HL-60/S4 treated with retinoic acid at 250 ng/mL for 4 days and 3 days (cell line): ENCODE results near the gene SLC35A2.
"Not testable (repeated sequence)": the region's sequence is repeated elsewhere in the genome, so short reads cannot be mapped to it uniquely, and the experiment has no call there.

Source experiments
- in situ Hi-C: fragments of 300-500 bp; cut with MboI; formaldehyde crosslinking; loops from 2 replicates; pipeline ENCODE4 v1.7.0; 2022; ENCODE audit warnings: low sequenced_read_pairs

The SLC35A2 gene

DNA sequence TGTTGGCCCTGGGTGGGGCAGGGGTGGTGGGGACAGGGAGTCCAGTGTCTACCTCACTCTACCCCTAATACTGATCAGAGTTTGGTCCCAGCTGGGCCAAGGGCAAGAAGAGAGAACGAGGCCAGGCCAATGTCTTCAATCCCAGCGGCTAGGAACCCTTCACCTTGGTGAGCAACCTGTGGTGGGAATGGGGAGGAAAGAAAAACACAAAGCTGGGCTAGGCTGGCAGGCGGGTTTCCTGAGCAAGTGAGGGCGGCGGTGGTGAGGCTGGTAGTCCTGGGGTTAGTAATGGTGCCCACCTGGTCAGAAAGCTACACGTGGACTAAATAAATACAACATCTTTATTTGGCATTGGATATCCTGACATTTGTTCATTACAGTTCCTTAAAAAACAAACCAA is 8.2 kb downstream of the SLC35A2 start:
- in situ Hi-C loops: no loop called here

DNA sequence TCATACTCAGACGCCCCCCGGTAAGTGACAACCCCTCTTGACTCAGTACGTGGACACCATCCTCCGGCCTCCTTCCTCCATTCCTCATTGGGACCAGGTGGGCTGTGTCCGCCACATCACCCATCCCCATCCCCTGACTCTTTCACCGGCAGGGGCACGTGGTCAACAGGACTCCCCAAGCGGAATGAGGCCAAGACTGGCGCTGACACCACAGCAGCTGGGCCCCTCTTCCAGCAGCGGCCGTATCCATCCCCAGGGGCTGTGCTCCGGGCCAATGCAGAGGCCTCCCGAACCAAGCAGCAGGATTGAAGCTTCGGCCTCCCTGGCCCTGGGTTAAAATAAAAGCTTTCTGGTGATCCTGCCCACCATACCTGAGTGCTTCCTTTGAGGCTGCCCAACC is 8.7 kb downstream of the SLC35A2 start:
- in situ Hi-C loops: no loop called here

DNA sequence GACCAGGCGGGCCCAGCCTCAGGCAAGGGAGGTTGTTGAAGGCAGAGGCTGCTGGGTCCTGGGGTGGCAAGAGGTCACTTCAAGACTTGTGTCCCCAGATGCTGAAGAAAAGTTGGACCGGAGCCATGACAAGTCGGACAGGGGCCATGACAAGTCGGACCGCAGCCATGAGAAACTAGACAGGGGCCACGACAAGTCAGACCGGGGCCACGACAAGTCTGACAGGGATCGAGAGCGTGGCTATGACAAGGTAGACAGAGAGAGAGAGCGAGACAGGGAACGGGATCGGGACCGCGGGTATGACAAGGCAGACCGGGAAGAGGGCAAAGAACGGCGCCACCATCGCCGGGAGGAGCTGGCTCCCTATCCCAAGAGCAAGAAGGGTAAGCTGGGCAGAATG is 9.3 kb downstream of the SLC35A2 start:
- in situ Hi-C loops: no loop called here

DNA sequence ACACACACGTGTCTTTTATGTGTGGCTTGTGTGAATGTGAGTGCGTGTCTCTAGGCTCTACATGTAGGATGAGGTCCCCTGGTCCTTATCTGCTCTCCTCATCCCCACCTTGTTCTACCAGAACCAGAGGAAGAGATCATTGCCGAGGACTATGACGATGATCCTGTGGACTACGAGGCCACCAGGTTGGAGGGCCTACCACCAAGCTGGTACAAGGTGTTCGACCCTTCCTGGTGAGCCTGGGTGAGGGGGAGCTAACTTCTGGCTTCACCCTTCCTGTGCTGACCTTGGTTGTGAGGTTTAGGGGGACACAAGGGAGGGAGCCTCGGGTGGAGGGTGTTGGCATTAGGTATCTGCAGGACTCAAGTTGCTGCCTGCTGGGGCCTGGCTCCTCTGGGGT is 10.4 kb downstream of the SLC35A2 start:
- in situ Hi-C loops: no loop called here

DNA sequence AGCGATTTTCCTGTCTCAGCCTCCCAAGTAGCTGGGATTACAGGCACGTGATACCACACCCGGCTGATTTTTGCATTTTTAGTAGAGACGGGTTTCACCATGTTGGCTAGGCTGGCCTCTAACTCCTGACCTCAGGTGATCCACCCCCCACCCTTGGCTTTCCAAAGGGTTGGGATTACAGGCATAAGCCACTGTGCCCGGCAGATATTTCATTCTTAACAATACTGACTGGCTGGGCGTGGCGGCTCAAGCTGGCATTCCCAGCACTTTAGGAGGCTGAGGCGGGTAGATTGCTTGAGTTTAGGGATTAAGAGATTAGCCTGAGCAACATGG is 12.4 kb downstream of the SLC35A2 start:
- in situ Hi-C loops: no loop called here

DNA sequence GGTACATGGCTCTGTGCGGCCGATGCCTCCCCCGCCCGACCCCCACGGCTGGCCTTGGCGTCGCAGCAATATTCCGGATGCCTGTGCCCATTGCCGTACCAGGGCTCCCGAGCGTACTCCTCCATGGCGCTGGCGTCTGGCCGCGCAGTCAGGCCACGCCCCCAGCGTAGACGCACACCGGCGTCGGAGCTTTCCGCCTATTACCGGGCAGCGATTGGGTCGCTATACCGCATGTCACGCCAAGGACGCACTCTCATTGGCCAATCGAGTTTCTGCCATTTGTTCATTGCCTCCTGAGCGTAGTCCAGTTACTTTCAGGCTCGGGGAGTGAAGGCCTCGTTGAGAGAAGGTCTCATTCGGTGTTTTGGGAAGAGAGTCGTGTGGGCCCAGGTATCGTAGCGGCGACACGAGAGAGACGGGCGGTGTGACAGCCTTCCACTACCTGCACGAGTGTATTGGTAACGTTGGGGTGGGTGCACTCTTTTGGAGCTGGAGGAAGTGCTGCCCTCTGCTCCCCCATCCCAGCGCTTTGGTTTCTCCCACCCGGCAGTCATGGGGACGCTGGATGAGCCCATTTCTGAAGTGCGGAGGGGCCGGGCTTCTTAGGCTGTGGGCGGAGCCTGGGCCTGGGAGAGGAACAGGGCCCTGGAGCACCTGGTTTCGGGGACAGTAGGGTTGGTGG is 13.7 kb downstream of the SLC35A2 start, which contains the start of the genes PQBP1 and TIMM17B:
PQBP1 (plus strand) TSS at position 306 of the 682 bp plus-strand sequence. CDS start 580 bp downstream, outside the sequence.
TIMM17B (minus strand) TSS at position 144 of the 682 bp plus-strand sequence; CDS start at position 125, 19 bp downstream.
- in situ Hi-C loops: no loop called here

DNA sequence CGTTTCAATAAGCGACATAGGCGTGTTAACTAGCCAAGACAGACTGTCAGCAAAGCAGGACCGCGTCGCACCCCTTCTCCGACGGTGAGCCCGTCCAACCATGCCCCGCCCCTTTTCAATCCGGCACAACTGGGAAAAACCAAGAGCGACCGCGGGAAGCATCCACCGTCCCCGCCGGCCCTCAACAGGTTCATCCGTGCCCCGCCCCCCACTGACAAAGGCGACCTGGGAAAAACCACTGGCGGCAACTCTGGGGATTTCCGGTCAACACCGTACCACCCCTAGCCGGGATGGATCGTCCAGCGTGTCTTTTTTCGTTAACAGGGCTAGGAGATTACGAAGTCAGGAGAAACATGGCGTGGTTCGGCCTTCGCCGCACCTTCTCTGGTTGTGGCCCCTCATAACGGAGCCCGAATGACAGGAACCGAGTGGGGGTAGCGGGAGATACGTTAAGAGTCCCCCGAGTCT is 14.3 kb downstream of the SLC35A2 start:
- in situ Hi-C loops: no loop called here

DNA sequence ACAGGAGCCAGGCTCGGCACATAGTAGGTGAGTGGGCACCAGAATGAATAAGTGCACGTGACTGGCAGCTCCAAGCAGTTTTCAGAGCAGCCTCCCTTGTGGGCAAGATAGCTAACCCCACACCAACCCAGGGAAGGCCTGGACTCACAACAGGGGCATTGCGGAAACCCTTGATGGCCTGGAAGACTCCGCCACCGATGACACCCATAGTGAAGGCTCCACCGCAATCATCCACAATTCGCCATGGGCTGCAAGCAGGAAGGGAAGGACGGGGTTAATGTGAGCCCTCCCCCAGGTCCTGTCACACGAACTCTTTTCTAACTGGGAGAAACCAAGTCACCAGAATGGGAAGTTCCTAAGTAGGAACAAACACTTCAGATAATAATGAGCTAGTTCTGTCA is 14.8 kb downstream of the SLC35A2 start:
- in situ Hi-C loops: no loop called here

DNA sequence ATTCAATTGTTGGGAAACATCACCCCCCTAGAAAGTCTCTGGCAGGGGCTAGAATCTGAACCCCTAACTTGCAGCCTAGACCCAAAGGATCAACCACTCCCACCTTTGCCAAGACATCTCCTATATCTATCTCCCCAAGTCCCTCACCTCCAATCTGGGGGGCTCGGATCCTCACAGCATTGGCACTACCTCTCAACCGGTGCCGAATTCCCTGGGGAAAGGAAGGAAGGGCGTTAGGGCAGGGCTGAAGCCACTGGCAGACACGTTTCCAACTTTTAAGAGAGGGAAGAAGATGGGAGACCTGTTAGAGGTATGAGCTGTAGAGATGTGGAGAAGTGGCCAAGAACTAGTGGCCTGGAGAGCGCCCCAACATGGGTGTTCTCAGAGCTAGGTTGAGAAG is 16.6 kb downstream of the SLC35A2 start:
- in situ Hi-C loops: no loop called here

DNA sequence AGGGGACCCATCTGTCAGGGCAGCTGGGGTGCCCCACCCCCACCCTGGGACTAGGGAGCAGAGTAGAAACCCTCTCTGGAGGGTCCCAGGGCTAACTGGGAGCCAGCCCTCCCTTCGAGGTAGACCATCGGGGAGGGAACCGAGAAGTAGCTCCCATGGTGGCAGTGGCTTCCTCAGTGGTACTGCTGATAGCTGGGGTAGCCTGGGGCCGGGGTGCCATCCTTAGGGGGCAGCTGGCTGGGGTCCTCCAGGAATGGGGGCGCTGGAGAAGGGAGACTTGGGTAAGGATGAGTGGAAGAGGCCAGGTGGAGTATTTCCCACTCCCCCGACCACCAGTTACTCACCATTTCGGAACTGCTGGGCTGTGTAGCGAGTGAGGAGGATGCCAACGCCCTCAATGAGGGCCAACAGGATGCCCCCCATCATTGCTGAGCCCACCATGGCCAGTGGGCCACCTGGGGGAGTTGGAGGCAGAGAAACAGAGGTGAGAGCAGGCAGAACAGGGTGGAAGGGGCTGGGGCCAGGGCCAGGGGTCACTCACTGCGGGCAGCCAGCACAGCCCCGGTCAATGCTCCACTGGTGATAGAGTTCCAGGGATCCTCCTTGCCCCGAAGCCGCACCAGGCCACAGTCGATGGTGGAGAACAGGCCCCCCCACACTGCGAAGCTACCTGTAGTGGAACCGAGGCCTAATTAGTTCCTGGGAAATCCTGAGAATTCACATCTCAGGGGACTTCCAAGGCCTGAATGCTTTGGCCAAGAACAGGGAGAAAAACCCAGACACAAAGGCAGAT is 17.7 kb downstream of the SLC35A2 start:
- in situ Hi-C loops: no loop called here

DNA sequence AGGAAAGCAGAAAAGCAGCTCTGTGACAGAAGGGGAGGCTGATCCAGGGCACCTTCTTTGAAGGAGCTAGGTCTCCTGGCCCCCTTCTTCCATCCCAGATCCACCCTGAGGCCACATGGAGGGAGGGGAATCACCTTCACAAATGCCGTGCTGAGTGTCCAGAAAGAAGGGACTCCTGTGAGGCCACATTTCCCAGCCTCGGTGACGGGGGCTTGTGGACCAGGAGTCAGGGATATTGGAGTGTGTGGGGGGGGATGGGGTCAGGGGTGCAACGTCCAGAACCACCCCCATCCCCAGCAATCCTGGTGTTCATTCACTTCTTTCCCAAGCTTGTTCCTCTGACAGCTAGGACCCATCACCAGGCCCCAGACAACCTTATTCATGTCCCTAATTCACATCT is 18.6 kb downstream of the SLC35A2 start:
- in situ Hi-C loops: no loop called here

DNA sequence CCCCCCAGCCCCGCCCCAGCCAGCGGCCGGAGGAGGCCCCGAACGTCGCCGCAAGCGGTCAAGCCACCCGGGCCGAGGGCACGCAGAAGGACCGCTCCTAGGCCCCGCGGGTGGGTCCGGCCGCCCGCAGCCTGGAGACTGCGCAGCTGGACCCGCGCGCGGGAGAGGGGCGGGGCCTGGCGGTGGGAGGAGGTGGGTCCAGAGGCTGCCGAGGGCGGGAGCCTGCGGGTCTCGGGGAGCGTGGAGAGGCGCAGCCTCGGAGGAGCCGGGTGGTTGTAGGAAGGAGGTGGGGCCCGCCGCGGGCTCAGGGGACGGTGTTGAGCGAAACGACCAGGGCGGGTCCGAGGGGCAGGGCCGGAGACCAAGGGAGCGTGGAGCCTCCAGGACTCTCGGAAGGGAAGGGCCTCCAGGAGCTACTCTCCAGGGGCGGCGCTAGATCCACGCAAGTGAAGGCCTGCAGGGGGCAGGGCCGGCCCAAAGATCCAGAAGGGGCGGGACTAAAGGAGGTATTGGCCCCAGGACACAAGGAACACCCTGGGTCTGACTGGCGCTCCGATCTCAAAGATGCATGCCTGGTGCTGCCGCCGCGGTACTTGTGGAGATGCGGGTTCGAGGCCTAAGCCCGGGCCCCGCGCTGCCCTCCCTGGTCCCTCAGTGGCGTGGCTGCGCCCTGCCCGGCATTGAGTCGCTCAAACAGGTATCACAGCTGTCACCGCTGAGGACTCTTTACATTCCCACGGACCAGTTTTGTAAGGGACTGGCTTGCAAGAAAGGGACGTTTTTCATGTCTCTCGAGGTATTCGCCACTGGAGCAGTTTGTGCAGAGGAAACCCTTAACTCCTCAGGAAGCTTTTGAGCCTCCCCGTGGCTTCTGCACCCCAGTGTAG is 19.8 kb downstream of the SLC35A2 start:
- in situ Hi-C loops: no loop called here

DNA sequence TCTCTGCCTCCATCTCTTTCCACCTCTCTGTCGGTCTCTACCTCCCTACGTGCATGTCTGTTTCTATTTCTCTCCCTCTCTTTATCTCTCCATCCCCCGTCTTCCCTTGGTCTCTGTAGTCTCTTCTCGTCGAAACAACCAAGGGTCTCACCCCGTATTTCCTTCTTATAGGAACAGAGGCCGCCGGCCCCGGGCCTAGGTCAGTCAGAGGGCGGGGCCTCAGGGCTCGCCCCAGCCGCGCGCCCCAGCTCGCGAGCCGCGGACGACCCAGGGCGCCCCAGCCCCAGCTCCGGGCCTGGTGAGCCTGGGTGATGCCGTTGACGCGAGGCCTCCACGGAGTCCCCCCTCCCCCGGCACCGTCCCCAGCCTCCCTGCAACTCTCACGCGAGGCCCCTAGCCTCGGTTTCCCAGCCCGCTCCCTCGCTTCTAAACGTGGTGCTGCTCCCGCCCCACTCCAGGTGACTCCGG is 20.5 kb downstream of the SLC35A2 start:
- in situ Hi-C loops: no loop called here

DNA sequence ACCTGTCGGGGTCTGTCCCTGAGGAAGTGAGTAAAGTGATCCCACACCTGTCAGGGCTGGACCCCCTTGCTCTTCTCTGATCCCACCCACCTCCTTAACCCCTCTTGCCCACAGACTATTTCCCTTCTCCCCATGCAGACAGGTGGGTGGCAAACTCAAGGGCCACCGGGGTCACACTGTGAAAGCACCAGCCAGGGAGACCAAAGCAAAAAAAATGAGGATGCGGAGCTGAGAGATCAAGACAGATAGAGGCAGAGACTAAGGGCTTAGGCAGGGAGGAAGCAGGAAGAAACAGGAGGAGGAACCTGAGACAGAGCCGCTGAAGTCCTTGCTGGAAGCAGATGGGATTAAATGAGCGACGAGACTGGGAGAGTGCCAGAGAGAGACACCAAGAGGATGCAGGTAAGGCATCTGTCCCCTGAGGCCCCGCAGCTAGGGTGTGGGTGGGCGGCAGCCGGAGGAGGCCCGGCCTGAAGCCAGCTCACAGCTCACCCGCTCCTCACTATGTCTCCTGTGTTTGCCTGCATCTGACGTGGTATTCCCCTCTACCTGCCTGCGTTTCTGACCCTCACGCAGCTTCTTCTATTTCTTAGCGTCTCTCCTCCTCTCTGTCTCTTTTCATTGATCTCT is 21.0 kb downstream of the SLC35A2 start:
- in situ Hi-C loops: no loop called here

DNA sequence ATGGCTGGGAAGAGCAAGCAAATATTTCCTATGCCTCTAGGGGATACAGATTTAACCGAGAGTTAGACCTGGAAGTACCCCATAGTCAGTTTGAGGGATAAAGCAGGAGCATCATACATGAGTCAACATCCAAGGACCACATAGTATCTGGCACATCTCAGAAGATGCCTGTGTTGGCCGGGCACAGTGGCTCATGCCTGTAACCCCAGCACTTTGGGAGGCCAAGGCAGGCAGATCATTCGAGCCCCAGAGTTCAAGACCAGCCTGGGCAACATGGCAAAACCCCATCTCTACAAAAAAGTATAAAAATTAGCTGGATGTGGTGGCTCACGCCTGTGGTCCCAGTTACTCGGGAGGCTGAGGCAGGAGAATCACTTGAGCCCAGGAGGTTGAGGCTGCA is 24.9 kb downstream of the SLC35A2 start:
- in situ Hi-C loops: not testable (repeated sequence)

DNA sequence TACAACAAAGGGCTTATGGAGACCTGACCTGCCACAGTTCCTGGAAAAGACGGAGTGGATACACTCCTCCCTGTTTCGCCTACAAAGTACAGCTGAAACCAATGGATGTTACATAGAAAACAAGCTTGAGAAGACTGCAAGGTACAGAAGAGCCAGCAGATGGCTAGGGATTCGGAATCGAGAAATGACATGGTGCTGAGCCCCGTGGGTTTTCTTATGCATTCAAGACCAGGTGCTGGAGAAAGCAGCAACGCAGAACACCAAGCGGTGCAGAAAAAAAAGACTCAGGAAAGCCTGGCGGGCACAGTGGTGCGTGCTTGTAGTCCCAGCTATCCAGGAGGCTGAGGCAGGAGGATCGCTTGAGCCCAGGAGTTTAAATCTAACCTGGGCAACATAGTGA is 27.7 kb downstream of the SLC35A2 start:
- in situ Hi-C loops: no loop called here

DNA sequence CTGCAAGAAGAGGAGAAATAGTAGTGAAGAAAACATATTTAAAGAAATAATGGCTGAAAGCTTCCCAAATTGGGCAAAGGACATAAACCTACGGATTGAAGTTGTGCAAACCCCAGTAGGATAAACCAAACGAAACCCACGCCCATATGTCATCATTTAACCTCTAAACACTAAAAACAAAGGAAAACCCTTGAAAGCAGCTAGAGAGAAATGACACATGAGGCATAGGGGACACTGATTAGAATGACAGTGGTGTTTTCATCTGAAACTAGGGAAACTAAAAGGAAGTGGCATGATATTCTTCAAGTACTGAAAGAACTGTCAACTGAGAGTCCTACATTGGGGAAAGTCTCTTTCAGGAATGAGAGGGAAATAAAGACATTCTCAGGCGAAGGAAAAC is 34.5 kb downstream of the SLC35A2 start:
- in situ Hi-C loops: not testable (repeated sequence)

DNA sequence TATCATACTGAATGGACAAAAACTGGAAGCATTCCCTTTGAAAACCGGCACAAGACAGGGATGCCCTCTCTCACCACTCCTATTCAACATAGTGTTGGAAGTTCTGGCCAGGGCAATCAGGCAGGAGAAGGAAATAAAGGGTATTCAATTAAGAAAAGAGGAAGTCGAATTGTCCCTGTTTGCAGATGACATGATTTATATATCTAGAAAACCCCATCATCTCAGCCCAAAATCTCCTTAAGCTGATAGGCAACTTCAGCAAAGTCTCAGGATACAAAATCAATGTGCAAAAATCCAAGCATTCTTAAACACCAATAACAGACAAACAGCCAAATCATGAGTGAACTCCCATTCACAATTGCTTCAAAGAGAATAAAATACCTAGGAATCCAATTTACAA is 39.4 kb downstream of the SLC35A2 start:
- in situ Hi-C loops: not testable (repeated sequence)

DNA sequence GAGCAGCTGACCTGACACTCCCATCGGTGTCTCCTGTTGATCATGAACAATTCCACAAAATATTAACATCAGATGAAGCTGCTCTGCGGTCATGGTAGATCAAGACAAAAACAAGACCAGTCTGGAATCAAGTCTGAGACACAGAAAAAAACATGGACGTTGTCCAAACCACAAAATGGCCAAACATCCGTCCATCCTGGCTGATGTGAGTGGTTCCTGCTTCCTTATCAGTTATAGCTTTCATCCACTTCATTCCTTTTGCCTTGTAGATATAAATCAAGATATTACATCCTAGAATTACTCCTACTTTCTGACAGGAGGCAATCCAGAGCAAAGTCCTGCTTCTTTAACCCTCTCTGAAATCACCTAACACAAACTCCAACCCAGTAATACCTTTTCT is 47.2 kb downstream of the SLC35A2 start:
- in situ Hi-C loops: no loop called here

DNA sequence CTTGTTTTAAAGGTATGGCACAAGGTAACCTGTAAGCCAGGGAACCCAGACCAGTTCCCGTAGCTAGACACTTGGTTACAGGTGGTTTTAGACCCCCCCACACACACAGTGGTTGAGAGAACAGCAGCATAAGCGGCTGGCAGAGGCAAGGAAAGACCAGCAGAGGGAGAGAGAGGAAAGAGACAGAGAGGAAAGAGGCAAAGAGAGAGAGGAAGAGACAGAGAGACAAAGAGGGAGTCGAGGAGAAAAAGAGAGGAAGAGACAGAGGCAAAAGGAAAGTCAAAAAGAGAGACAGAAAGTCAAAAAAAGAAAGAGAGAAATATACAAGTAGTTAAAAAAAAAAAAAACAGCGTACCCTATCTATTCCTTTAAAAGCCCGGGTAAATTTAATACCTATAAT is 56.5 kb downstream of the SLC35A2 start:
- in situ Hi-C loops: no loop called here
